Naive thymus-derived CD8-positive, alpha-beta T cell (primary cell): ENCODE data around the gene HDAC4. TPM values are rescaled to one million over a fixed set of nuclear protein-coding genes. Genes with fewer than 3 reads are reported as not detected.

Source experiments
- ATAC-seq, 2 donors: fragments of 150-1000 bp; cut with Tn5 transposase in 1 of 2; sonication (Bioruptor Pico), chemical (Tn5 transposase) in 1 of 2; 1 replicate in 1 of 2; 2 replicates in 1 of 2; pipeline ENCODE4 v1.10.0; 2021; ENCODE audit warnings: mild to moderate bottlenecking in 2 of 2, moderate library complexity in 2 of 2
- POLR2A ChIA-PET: fragments of 350-600 bp; sonication (Branson Sonifier 250); formaldehyde crosslinking; loops from one replicate; lab custom pipeline; 2021; ENCODE audit warnings: antibody characterized with exemption; lab: Charles Lee
- DNase-seq, 10 donors: peaks; one replicate each; pipeline versions ENCODE4 v3.0.0 to v3.0.0-alpha.2; 2020 to 2022
- H3K27ac Mint-ChIP-seq, 10 donors: one replicate each; pipeline ENCODE4 v1.8.0; 2020 to 2022; ENCODE audit warnings: mild to moderate bottlenecking in 10 of 10, mixed read lengths in 10 of 10, moderate library complexity in 4 of 10, inconsistent platforms in 1 of 10
- H3K27me3 Mint-ChIP-seq, 5 donors: one replicate each; pipeline ENCODE4 v1.8.0; 2021 to 2022; ENCODE audit warnings: mixed read lengths in 5 of 5
- H3K36me3 Mint-ChIP-seq, 3 donors: one replicate each; pipeline ENCODE4 v1.8.0; 2020 to 2022; ENCODE audit warnings: mixed read lengths in 3 of 3, mild to moderate bottlenecking in 2 of 3, inconsistent platforms in 1 of 3
- H3K4me1 Mint-ChIP-seq, 4 donors: one replicate each; pipeline ENCODE4 v1.8.0; 2021 to 2022; ENCODE audit warnings: mixed read lengths in 4 of 4
- H3K4me3 Mint-ChIP-seq, 10 donors: one replicate each; pipeline ENCODE4 v1.8.0; 2020 to 2022; ENCODE audit warnings: mild to moderate bottlenecking in 10 of 10, mixed read lengths in 10 of 10, moderate library complexity in 6 of 10, inconsistent platforms in 1 of 10
- H3K9me3 Mint-ChIP-seq, 9 donors: one replicate each; pipeline ENCODE4 v1.8.0; 2020 to 2022; ENCODE audit warnings: mixed read lengths in 9 of 9, mild to moderate bottlenecking in 3 of 9, inconsistent platforms in 1 of 9, moderate library complexity in 1 of 9
- microRNA-seq: library from miRNA; unstranded; fragments of <30 nt; microRNA quantifications from one replicate; pipeline ENCODE4 v1.2.0, GENCODE V29; 2022; ENCODE audit warnings: borderline microRNAs expressed
- polyA plus RNA-seq, 3 donors: library from polyadenylated mRNA; unstranded; fragments of 300-500 nt; fragmentation: Illumina TruSeq; gene quantifications; one replicate each; pipeline ENCODE4 v1.2.3, GENCODE V29; 2021
- total RNA-seq, 8 experiments: library from RNA in 2 of 8; stranded (reverse) in 2 of 8; gene quantifications; one replicate each; pipeline ENCODE4 v1.2.3 and lab custom pipeline; 2021 to 2026

Gene HDAC4
- total and polyA plus RNA-seq, 5 experiments from 2014 or later, result 2.8 to 37.3 (median 10.1) TPM

DNA sequence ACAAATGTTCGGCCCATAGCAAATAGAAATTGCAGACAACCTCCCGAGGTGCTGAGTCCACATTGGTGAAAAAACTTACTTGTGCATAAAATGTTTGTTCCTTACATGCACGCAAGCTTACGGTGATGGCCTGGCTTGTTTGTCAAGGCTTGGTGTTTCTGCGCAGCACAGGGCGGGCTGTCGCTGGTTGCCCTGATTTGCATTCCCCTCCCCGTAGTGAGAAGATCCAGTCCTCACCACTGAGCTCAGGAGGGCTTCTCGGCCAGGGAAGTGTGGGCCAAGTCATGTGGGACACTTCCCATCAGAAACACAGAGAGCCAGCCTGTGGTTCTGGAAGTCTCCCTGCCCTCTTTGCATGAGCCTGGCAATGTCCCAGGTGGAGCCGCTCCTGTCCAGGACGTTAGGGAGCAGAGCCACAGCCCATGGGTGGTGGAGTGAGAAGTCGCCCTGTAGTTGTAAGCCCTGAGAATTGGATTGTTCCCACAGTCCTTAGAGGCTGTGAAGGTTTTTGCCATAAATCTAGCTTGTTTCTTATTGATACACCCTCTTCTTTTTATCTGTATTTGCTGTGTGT, 400.2 kb downstream of the HDAC4 start:
- peaks cover 0 to 22% (median 11%) of the 10 kb centered on the region in 9 donors for H3K9me3 Mint-ChIP-seq
- H3K27me3 Mint-ChIP-seq, result peaks cover 2 to 49% (median 14%) of the 10 kb centered on the region in 5 donors
- H3K27ac Mint-ChIP-seq, result no peak overlapping the region
- H3K36me3 Mint-ChIP-seq, result peaks cover 0 to 21% (median 0%) of the 10 kb centered on the region in 3 donors
- DNase-seq (peak in 1 of 10 donors; percentile 6), ATAC-seq (no peak)
- no peaks in the 10 kb centered on the region for H3K4me1 Mint-ChIP-seq
- H3K4me3 Mint-ChIP-seq, result no peak overlapping the region
- POLR2A ChIA-PET, result no interaction called here

DNA sequence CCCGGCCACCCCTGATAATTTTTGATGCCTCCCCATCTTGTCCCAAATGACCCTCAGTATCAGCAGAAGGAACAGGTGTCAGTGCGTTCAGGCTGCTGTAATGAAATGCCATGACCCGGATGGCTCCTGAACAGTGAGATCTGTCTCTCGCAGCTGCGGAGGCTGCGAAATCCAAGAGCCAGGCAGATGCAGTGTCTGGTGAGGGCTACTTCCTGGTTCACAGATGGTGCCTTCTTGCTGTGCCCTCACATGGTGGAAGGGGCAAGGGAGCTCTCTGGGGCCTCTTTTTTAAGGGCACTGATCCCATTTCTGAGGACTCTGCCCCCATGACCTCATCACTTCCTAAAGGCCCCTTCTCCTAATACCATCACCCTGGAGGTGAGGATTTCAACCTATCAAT, 400.7 kb downstream of the HDAC4 start:
- Mint-ChIP-seq H3K36me3 (peaks cover 0 to 21% (median 0%) of the 10 kb centered on the region in 3 donors), H3K4me1 (no peaks in the 10 kb centered on the region), H3K27ac (no peak overlapping the region), H3K9me3 (peaks cover 0 to 22% (median 11%) of the 10 kb centered on the region in 9 donors), H3K27me3 (peaks cover 2 to 47% (median 15%) of the 10 kb centered on the region in 5 donors), H3K4me3 (no peak overlapping the region)
- ATAC-seq, result no peak
- POLR2A ChIA-PET, result no interaction called here
- no peak for DNase-seq

DNA sequence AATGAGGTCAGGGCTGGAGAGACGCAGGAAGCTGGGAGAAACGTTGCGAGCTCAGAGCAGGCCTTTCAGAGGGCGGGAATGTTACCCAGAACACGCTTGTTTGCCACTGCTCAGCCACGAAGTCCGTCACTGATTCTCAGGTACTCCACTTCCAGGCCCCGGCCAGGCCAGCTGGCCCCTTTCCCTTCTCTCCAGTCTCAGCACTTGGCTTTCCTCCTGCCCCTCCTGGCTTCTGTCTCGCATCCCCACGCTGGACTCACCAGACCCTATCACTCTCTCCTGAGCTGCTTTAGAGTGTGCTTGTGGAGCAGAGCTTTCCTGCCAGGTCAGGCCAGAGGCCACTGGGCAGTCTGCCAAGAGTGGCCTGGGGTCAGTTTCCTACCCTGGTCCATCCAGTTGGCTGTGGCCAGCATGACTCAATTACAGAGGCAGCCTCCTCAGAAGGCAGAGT, 401.5 kb downstream of the HDAC4 start:
- no peaks in the 10 kb centered on the region for H3K4me1 Mint-ChIP-seq
- POLR2A ChIA-PET, result no interaction called here
- ATAC-seq, result no peak

GRCh38 chr2:238998801-238999200, 402.0 kb downstream of the HDAC4 start:
- Mint-ChIP-seq H3K4me3 (no peak overlapping the region), H3K9me3 (peaks cover 4 to 31% (median 15%) of the 10 kb centered on the region in 9 donors), H3K27me3 (peaks cover 2 to 37% (median 10%) of the 10 kb centered on the region in 5 donors), H3K36me3 (peaks cover 0 to 17% (median 0%) of the 10 kb centered on the region in 3 donors), H3K4me1 (no peaks in the 10 kb centered on the region), H3K27ac (peak overlapping the region in 1 of 10 donors; percentile 12)
- POLR2A ChIA-PET, result no interaction called here
- DNase-seq (no peak), ATAC-seq (no peak)

More for the DNA sequence above, 401.5 kb downstream of the HDAC4 start:
- peaks cover 0 to 26% (median 11%) of the 10 kb centered on the region in 9 donors for H3K9me3 Mint-ChIP-seq
- peak in 1 of 10 donors; percentile 7 for DNase-seq
- H3K27ac Mint-ChIP-seq, result no peak overlapping the region
- H3K27me3 Mint-ChIP-seq, result peaks cover 2 to 42% (median 14%) of the 10 kb centered on the region in 5 donors
- H3K36me3 Mint-ChIP-seq, result peaks cover 0 to 21% (median 0%) of the 10 kb centered on the region in 3 donors
- H3K4me3 Mint-ChIP-seq, result no peak overlapping the region

Small RNAs within 50 kb of the gene (microRNA-seq; reads per million reads assigned to microRNA genes)
- gene MIR2467 (not detected), gene MIR4269 (not detected), gene MIR4440 (not detected), gene MIR4441 (not detected)
